Kasumi-1 (cell line): ENCODE results near the gene RBM12.

Experiments used
- DNase-seq, 2 experiments: peaks; one replicate each; lab custom pipeline; 2025; lab: John Stamatoyannopoulos, UW

RBM12 gene

GRCh38 chr20:35600176-35600992 lies 64.3 kb downstream of the RBM12 start:
- no peak for DNase-seq

DNA sequence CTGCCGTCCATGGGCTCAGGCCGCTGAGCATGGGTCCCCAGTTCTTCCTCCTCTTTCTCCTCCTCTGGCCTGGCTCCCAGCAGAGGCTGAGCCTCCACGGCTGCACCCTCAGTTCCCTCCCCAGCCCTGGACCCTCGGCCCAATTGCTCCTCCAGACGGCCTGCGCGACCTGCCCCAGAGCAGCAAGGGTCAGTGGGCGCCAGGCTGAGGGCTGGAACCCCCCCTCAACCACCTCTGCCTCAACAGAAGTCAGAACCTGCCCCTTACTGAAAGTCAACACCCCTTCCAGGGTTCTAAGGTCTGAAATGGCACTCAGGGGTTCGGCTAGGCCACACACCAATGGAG lies 65.0 kb downstream of the RBM12 start:
- no peak for DNase-seq
